Fibroblast of skin of scalp (primary cell): ENCODE measurements around the gene F13B.
A peak's percentile ranks its signal among the peaks of the same experiment; 100 is the strongest.
"Not testable (repeated sequence)": the region's sequence is repeated elsewhere in the genome, so short reads cannot be mapped to it uniquely, and the experiment has no call there.

Experiments
- DNase-seq: peaks from one replicate; pipeline ENCODE4 v3.0.0-alpha.2; 2013

F13B gene

DNA sequence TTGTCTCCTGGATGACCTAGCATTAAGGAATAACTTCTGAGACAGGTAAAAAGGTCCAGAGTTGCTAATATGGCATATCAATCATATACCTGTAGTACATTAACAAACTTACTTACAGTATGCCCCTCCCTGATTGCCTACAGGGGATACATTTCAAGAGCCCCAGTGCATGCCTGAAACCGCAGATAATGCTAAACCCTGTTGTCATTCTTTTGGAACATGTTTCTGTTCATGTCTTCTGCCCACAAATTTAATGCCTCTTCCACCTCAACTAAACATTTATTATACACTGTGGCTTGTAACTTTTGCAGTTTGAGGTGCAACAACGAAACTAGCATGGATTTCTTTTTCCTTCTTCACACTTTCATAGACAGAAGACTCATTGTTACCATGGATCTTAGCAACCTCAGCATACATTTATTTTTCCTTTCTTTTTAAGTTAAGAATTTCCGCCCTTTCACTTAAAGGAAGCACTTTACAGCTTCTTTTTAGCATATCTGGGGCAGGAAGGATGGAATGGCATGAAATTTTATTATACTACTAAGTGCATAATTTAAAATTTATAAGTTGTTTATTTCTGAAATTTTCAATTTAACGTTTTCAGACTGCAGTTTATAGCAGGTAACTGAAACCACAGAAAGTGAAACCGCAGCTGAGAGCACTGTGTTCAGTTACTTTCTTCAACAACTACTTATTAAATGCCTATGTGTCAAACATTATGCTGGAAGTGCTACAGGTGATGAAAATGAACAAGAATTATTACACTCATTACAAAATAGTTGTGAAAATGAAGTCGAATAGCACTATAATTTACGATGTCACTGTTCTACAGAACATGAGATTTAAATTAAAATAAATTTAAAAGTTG lies 25.3 kb downstream of the F13B start:
- DNase-seq = no peak

DNA sequence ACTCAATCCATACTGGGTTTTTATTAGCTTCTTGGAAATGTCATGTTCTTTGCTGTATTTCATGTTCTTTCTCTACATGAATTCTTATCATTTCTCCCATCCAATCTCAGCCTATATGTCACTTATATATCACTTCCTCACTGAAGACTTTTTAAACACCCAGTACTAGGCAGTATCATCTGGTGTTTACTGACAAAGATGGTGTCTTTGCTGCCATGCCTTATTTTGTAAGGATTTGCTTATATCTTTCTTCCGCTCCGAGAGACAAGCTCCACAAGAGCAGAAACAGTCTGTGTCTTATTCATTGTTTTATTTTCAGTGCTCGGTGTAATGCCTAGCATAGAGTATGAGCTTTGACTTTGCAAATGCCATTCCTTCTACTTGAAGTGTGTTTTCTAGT lies 30.2 kb downstream of the F13B start:
- no peak for DNase-seq

DNA sequence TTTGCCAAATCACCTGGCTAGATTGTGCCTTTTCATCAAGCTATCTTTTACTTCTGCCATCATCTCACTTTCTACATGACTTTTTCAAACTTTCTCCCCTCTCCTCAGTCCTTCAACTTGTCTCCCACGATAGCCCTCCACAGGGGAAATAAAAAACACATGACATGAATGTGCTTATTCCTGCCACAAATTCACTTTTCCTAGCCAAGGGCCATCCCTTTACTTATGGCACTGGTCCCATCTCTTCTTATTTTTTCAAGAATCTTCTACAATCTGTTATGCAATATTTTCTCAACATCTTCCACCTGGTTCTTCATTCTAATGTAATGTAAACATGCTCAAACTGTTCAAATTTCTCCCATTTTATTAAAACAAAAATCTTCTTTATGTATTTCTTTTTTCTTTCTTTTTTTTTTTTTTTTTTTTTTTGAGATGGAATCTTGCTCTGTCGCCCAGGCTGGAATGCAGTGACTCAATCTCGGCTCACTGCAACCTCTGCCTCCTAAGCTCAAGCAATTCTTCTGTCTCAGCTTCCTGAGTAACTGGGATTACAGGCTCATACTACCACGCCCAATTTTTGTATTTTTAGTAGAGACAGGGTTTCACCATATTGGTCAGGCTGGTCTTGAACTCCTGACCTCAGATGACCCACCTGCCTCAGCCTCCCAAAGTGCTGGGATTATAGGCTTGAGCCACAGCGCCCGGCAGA lies 32.3 kb downstream of the F13B start:
- DNase-seq = peak; percentile 82

DNA sequence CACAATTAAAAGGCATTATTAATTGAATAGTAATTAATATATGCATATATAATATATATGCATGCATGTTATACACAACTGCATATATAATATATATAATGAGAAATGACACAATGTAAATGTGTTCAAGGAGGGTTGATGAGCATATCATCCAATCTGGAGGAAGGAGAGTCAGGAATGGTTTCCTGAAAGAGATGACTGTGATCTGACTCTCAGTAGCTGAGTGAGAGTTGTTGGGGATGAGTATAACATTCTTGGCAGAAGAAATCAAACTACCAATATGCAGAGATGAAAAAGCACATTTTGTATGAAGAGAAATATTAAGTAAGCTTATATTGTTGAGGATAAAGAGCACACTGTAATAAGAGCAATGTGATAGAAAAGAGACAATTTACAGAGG lies 37.3 kb downstream of the F13B start:
- DNase-seq = no peak

DNA sequence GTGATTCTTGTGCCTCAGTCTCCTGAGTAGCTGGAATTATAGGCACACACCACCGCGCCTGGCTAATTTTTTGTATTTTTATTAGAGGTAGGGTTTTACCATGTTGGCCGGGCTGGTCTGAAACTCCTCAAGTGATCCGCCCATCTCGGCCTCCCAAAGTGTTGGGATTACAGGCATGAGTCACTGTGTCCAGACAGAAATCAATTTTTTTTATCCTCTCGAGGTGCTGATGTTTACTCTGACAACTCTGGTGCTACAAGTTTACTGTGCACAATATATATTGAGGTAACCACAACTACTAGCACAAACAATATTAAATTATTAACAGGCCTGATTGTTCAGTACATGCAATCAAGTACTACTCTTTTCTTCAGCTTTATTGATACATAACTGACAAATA lies 39.7 kb downstream of the F13B start:
- no peak for DNase-seq

DNA sequence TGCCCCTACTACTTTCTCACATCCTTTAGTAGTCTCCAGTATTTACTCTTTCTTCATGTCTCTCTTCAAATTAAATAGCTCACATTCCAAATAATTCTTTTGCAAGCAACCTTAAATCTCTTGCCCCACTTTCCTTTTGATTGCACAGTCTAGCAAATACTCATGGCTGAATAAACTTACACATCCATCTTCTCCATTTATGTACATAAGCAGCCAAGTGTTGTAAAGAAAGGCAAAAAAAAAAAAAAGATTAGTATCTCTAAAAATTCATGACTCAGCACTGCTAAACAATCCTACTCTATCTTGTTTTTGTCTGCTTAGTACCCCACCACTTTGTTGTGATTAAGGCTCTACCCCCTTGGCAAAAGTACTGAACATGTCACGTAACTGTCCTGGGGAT lies 42.6 kb downstream of the F13B start:
- DNase-seq = peak; percentile 40

DNA sequence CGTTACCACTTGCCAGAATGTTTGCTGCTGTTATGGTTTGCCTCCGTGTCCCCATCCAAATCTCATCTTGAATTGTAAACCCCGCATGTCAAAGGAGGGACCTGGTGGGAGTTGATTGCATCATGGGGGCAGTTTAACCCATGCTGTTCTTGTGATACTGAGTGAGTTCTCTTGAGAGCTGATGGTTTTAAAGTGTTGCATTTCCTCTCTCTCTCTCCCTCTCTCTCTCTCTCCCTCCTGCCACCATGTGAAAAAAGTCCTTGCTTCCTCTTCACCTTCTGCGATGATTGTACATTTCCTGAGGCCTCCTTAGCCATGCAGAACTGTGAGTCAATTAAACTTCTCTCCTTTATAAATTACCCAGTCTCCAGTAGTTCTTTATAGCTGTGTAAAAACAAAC lies 45.3 kb downstream of the F13B start:
- no peak for DNase-seq

DNA sequence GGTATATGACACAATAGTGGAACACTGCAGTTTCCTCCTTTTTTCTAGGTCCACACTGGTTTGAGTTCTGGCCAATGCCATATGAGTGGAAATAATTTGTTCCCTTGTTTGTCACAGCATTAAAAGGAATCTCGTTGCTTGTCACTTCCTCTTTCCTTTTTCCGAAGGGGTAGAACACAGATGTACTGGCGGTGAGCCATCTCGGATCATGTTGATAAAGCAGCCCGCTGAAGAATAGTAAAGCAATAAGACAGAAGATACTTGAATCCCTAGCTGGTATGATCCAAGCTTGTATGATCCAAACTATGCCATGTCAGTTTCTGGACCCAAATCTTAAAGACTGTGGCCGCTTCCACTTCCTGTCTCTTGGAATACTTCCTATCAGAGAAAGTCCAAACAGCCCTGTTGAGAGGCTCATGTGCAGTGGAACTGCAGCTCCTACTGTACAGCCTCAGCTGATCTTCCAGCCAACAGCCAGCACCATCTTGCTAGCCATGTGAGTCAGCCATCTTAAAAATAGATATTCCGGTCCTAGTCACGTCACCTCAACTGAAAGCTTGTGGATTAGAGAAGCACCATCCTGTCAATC lies 49.4 kb downstream of the F13B start:
- no peak for DNase-seq

DNA sequence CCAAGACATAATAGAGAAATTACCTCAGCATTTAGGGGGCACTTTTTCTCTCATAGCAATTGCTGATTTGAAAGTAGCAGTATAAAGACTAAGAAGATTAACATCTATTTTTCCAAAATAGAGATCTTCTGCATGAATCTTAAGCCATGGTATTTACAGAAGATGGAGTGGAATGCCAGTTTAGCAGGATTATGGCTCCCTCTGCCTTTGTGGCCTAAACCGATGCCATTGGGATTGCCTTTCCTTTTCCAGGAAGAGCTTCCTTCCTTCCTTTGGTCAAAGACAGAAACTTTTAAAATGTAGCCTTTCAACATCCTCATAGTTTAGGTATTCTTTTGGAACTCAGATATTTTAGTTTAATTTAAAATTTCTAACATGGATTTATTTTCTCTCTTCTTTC lies 50.3 kb downstream of the F13B start:
- no peak for DNase-seq

DNA sequence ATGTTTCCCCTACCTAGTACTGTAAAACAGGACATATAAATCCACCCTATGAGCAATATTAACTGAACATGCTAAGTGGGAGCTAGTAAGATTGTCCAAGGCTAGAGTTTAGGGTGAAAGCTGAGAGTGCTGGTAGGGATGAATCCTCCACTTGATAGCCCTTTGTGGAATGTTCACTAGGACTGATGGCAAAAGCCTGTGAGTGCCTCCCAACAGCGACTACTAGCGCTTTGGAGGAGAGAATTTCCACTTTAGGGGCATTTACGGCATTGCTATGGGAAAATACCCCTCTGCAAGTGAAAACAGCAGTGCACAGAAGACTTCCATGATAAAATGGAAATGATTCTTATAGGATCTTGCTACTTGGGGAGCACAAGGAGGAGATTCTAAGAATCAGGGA lies 53.8 kb downstream of the F13B start:
- no peak for DNase-seq

DNA sequence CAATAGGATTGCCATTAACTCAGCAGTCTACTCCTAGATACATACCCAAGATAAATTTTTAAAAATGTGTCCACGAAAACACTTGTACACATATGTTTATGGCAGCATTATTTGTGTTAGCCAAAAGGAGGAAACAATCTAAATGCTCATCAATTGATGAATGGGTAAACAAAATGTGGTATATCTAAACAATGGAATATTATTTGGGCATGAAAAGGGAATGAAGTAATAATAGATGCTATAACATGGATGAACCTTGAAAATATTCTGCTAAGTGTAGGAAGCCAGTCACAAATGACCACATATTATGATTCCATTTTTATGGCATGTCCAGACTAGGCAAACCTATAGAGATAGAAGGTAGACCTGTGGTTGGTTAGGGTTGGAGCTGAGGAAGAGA lies 55.4 kb downstream of the F13B start:
- no peak for DNase-seq

DNA sequence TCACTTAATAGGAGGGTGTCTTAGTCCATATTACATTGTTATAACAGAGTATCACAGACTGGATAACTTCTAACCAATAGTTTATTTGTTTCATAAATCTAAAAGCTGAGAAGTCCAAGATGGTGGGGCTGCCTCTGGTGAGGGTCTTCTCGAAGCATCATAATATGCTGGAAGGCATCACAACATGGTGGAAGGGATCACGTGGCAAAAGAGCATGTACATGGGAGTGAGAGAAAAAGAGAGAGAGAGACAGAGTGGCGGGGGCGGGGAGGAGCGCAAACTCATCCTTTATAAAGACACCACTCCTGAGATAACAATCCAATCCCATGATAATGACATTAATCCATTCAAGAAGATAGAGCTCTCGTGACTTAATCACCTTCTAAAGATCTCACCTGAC lies 58.2 kb downstream of the F13B start:
- DNase-seq = no peak

DNA sequence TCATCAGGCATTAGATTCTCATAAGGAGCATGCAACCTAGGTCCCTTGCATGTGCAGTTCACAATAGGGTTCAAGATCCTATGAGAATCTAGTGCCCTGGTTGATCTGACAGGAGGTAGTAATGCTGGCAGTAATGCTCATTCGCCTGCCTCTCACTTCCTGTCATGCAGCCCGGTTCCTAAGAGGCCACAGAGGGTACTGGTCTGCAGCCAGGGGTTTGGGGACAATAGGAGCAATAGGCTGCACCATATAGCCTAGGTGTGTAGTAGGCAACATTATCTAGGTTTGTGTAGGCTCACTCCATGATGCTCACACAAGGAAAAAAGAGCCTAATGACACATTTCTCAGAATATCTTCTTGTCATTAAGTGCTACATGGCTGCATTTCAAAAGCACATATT lies 63.9 kb downstream of the F13B start:
- DNase-seq = no peak

DNA sequence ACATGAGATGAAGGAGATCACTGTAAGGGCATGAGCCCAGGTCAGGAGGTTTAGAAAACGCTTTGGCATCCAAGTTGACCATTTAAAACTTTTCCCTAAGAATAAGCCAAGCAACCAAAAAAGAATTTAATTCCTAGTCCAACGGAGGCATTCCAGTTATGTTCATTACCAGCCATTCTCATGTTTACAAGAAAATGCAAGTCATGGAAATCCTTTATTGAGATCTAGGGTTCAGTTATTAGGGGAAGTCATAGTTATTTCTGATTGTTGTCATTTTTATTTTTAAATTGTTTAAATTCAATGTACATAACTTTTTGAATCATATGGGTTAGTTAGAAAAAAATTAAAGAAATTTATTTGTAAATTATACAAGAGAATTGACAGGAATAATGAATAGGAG lies 65.2 kb downstream of the F13B start:
- no peak for DNase-seq

DNA sequence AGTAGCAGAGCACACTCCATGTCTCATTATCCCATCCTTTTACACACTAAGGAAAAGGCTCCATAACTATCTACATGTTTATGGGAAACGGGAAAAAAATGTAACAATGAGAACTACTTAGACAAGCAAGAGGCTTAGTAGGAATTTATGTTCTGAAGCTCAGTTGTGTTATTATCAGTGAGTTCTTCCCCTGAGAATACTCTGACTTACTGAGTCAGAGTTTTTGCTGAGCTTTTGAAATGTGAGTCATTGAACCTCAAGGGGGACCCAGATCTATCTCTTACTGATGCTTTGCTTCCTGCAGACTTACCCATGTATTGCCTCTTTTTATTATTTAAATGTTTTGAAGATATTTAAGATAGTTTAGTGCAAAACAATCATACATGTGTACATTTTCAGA lies 69.6 kb downstream of the F13B start:
- peak; percentile 87 for DNase-seq

DNA sequence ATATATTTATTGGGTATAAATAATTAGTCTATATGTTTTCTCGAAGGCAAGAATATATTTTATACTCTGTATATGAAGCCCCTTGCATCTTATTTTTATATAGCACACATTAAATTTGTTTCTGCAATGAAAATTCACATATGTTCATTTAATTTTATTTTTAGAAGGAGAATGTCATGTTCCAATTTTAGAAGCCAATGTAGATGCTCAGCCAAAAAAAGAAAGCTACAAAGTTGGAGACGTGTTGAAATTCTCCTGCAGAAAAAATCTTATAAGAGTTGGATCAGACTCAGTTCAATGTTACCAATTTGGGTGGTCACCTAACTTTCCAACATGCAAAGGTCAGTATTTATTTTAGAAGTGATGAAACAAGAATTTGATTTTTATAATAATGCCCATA lies 73.1 kb downstream of the F13B start:
- no peak for DNase-seq

DNA sequence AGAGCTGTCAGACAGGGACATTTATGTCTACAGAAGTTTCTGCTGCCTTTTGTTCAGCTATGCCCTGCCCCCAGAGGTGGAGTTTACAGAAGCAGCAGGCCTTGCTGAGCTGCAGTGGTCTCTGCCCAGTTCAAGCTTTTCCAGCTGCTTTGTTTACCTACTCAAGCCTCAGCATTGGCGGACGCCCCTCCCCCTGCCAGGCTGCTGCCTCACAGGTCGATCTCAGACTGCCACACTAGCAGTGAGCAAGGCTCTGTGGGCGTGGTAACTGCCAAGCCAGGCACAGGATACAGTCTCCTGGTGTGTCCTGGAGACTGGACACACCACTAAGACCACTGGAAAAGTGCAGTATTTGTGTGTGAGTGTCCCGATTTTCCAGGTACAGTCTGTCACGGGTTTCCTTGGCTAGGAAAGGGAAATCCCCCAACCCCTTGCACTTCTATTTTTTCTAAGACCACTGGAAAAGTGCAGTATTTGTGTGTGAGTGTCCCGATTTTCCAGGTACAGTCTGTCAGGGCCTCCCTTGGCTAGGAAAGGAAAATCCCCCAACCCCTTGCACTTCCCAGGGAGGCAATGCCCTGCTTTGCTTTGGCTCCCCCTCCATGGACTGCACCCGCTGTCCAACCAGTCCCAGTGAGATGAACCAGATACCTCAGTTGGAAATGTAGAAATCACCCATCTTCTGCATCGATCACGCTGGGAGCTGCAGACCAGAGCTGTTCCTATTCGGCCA lies 75.0 kb downstream of the F13B start:
- not testable (repeated sequence) for DNase-seq
